NCI-H1417 treated with DMSO at 0.1 percent for 48 hours (cell line): ENCODE data around the gene JAM3.
"Not testable (repeated sequence)": the region's sequence is repeated elsewhere in the genome, so short reads cannot be mapped to it uniquely, and the experiment has no call there.

Source experiments
- DNase-seq: peaks from one replicate; lab custom pipeline; 2025; lab: John Stamatoyannopoulos, UW

Gene JAM3

GRCh38 chr11:134062265-134063123, 6.4 kb upstream of the JAM3 start:
- DNase-seq = no peak

GRCh38 chr11:134063124-134063495, 5.8 kb upstream of the JAM3 start:
- DNase-seq = no peak

- peak; percentile 66 for DNase-seq
Observed at GRCh38 chr11:134063991-134064747, 4.7 kb upstream of the JAM3 start.

DNA sequence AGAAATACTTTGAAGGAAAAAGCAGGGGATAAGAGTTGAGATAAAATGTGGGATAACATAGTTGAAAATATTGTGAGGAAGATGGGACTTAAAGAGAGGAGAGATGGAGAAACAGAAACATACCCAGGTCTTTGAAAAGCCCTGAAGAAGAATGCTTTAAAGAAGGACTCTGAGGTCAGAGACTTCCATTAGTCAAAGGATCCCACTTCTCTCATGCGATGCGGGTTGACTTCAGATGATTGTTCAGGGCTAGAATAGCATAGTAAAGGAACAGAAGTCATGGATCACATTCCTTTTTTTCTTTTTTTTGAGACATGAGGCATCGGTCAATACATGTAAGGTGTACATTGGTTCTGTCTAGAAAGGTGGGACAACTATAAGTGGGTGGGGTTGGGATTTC, 3.5 kb upstream of the JAM3 start:
- DNase-seq = no peak

DNA sequence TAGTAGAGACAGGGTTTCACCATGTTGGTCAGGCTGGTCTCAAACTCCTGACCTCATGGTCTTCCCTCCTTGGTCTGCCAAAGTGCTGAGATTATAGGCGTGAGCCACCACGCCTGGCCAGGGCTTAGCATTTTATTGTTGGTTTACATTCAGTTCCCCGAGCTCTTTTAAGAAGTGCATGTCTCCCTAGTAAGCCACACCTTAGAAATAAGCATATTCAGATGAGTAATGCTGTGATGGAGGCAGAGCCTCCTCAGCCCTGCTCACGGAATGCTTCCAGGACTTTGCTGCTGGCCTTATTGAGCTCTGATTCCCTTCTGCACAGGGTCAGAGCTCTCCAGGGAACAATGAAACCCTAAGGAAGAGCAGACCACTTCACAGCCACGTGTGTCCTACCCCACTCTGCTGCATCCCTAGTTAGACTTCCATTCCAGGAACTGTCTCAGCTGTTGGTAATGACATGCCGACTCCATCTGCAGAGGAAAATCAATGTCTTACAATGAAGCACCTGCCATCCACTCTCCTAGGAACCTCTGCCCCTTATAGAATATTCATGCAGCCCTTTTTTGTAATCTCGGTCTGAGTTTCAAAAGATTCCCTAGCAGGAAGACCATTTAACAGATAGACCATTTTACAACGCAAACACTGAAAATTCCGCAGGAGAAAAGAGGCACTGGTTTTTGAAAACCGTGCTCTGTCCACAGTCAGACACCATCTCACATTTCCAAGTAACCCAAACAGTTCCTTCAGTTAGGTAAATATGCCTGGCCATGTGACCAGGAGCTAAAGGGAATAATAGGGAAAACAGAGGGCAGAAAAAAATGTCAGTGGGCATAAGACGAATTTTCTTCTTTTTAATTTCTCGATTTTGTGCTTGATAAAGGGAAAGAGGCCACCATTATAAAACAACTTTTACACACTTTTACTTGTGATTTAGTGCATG, 1.7 kb upstream of the JAM3 start:
- DNase-seq = no peak

DNA sequence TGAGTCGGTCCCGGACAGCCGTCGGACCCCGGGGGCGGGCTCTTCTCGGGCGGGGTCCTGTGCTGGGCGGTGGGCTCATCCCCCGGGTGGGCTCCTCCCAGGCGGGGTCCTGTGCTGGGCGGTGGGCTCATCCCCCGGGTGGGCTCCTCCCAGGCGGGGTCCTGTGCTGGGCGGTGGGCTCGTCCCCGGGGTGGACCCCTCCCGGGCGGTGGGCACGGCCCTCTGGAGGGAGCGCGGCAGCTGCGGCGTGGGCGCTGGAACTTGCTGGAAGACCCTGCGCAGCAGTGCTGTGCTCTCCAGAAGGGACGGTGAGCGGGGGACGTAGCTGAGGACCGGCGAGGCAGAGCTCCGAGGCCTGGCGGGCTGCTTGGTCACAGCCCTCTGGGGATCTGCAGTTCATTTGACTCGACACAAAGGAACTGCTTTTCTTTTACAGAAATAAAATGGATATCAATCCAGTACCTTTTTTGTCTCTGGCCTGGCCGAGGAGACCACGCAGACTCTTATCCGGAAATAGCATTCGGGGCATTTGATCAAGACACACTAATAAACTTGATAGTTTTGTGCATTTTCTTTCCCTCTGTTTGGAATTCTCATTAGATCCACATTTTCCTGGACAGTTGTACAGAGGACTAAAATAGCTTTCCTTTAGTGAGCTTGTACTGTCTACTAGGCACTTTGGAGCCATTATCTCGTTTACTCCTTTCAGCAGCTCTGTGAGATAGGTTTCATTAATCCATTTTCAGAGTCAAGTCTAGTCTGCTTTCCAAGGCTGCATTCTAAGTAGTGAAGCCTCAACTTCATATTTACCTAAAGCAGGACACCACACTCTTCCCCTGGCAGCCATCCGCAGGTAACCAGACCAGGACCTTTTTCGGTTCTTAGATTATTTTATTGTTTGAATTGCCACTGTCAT, 812 bp downstream of the JAM3 start:
- no peak for DNase-seq

GRCh38 chr11:134070342-134070845, 1.5 kb downstream of the JAM3 start:
- no peak for DNase-seq

GRCh38 chr11:134071306-134071705, 2.4 kb downstream of the JAM3 start:
- DNase-seq = no peak

DNA sequence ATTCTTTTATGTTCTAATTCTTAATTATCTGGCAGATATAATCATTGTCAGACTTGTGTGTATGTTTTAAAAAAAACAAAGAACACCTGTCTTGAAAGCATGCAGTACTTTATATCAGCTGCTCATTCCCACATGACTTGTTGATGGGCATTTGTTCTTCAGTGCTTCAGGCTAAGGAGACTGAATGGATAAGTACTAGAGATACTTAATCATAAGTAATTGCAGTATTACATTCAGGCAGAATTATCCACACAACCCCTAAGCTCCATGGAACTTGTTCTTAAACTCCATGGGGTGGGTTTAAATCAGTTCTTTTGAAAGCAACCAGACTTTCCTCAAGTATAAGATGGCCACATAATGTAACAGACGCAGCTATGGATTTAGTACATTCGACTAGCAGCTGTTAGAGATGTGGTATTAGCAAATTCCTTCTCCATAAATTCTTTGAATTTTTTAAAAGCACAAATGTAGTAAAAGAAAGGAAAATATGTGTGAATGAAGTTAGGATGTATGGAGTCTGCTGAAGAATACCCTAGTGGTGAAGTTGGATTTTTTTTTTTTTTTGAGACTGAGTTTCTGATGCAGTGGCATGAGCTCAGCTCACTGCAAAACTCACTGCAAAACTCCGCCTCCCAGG, 3.0 kb downstream of the JAM3 start:
- DNase-seq = peak; percentile 53

DNA sequence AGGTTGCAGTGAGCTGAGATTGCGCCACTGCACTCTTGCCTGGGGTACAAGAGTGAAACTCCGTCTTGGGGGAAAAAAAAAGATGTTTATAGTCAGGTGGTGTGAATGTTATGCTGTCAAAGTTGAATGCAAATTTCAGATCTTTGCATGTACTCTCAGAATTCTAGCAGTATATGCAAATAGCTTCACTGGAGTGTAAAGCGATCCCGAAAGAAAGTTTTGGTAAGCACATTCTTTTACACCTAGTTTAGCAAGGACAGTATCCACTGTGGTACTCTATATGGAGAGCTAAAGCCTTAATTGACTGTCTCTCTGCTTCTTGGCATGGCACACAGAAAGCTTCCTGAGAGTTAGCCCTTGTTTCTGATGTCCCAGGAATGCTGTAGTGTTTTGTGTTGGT, 4.0 kb downstream of the JAM3 start:
- no peak for DNase-seq

GRCh38 chr11:134074346-134074745, 5.5 kb downstream of the JAM3 start:
- no peak for DNase-seq

GRCh38 chr11:134074766-134075165, 5.9 kb downstream of the JAM3 start:
- no peak for DNase-seq

DNA sequence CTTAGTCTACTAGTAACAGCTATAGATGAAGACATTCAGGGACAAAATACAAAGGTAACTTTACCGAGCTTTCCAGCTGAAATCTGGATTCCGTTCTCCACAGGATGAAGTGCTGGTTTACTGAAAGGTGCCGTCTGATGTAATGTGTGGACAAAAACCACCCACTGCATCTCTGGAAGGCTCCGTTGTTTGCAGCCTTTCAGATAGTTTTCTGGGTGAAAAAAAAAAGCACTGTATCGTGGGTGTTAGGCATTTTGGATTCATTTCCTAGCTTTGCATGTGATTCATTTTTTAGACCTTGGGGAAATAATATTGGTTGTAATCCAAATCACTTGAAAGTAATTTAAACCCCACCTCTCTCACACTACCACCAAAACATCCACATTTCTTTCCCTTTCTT, 10.4 kb downstream of the JAM3 start:
- DNase-seq = no peak

GRCh38 chr11:134081258-134081657, 12.4 kb downstream of the JAM3 start:
- not testable (repeated sequence) for DNase-seq

DNA sequence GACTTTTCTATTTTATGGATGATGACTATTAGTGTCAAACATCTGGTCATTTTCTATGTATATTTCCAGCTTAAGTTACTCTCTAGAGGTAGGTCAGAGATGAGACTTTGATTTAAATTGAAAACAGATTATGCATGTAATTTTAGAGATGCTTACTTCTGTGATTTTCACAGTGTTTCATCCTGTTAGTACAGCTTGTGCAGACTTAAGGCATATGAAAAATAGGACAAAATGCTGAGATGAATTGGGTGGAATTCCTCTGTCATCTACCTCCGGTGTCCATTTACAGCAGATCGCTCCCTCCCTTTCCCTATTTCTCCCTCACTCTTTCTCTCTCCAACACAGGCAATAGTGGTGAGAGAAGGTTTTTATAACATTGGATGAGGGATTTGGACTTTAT, 14.1 kb downstream of the JAM3 start:
- no peak for DNase-seq

GRCh38 chr11:134086376-134086775, 17.5 kb downstream of the JAM3 start:
- no peak for DNase-seq

- not testable (repeated sequence) for DNase-seq
Observed at GRCh38 chr11:134092006-134092405, 23.1 kb downstream of the JAM3 start.

- DNase-seq = no peak
Observed at GRCh38 chr11:134097166-134097565, 28.3 kb downstream of the JAM3 start.

- no peak for DNase-seq
Observed at GRCh38 chr11:134098566-134099184, 29.8 kb downstream of the JAM3 start.

- no peak for DNase-seq
Observed at GRCh38 chr11:134100171-134100570, 31.3 kb downstream of the JAM3 start.
